Thyroid gland (tissue), 4 donors: ENCODE data around the gene ADPRHL1. TPM values are rescaled to one million over a fixed set of nuclear protein-coding genes. Genes with fewer than 3 reads are reported as not detected.
A peak's percentile ranks its signal among the peaks of the same experiment; 100 is the strongest.
"Not testable (repeated sequence)": the region's sequence is repeated elsewhere in the genome, so short reads cannot be mapped to it uniquely, and the experiment has no call there.

ENCODE experiments used
- DNase-seq, 2 donors: peaks; one replicate each; pipeline ENCODE4 v3.0.0-alpha.2; 2019
- H3K27ac ChIP-seq, 3 donors: fragments of 200-600 bp; sonication (generic); 1 replicate in 2 of 3; 2 replicates in 1 of 3; pipeline ENCODE4 v1.5.1; 2016 to 2019; ENCODE audit warnings: mild to moderate bottlenecking in 1 of 3, moderate library complexity in 1 of 3
- H3K27me3 ChIP-seq: fragments of 200-600 bp; sonication (generic); one replicate; pipeline ENCODE4 v1.5.1; 2019
- H3K36me3 ChIP-seq, 2 donors: fragments of 200-600 bp; sonication (generic); one replicate each; pipeline ENCODE4 v1.5.1; 2016 to 2019
- H3K4me1 ChIP-seq, 2 donors: fragments of 200-600 bp; sonication (generic); one replicate each; pipeline ENCODE4 v1.5.1; 2017 to 2019
- H3K4me3 ChIP-seq, 3 donors: fragments of 200-600 bp; sonication (generic); replicated peaks in 1 of 3; 1 replicate in 2 of 3; 2 replicates in 1 of 3; pipeline ENCODE4 v1.5.1; 2016; ENCODE audit warnings: mild to moderate bottlenecking in 1 of 3
- H3K9me3 ChIP-seq: fragments of 200-600 bp; sonication (generic); one replicate; pipeline ENCODE4 v1.5.1; 2017
- CTCF ChIP-seq, 6 experiments: fragments of 200-600 bp in 3 of 6; fragments of 450-650 bp in 3 of 6; sonication (generic) in 3 of 6; IDR thresholded peaks; one replicate each; pipeline ENCODE4 v1.5.1; 2016 to 2019; ENCODE audit warnings: antibody characterized with exemption in 6 of 6, mild to moderate bottlenecking in 2 of 6, inconsistent platforms in 1 of 6, moderate library complexity in 1 of 6
- POLR2A ChIP-seq, 2 donors: fragments of 450-650 bp; IDR thresholded peaks; one replicate each; pipeline ENCODE4 v1.6.1; 2017; ENCODE audit warnings: antibody characterized with exemption in 2 of 2, mild to moderate bottlenecking in 2 of 2, moderate library complexity in 1 of 2
- WGBS, 2 donors: methylation state at CpG; one replicate each; pipeline ENCODE4 v1.1.5; 2017; 5-methylcytosine and 5-hydroxymethylcytosine counted together
- intact Hi-C: fragments of 100-400 bp; cut with DNase I; formaldehyde crosslinking; loops from one replicate; pipeline ENCODE4 v1.15.1; 2023
- total RNA-seq, 4 donors: library from RNA; depleted of rRNA; stranded (reverse); fragments of >200 nt; gene quantifications; one replicate each; pipeline ENCODE4 v1.2.3, GENCODE V29; 2016

Gene ADPRHL1
- total RNA-seq, 4 donors from 2014 or later, result 0.20 to 2.0 (median 1.0) TPM

DNA sequence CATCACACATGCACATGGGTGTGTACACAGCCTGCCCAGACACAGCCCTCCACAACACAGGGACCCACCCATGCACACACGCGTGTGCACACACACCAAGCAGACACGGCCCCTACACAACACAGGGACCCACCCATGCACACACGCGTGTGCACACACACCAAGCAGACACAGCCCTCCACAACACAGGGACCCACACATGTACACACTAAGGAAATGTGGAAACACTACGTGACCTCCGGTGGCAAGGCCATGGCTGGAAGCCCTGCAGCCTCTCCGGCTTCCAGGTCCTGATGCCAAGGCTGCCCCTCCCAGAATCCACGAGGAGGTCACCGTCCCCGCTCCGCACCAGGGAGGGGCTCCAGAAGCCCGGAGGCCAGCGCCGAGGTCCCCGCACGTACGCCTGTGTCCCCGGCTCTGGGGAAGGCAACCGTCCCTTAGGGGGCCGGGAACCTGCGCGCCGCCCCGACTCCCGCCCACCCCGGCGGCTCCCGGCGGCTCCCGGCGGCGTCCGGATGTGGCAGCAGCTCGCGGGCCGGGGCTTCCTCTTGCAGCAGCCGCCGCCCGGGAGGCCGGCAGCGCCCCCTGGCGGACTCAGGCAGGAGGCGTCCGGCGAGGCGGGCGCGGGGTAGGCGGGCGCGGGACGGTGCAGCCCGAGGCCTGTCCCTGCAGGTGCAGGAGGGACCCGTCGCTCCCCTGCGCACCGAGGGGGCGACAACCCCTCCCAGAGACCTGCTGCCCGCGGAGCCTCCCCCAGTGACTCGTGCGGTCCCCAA, 59.5 kb downstream of the ADPRHL1 start:
- peak in 5 of 6 experiments; percentile 36 to 99 (median 89) for TF ChIP-seq CTCF (IDR thresholded peaks at IDR 0.05)
- no peak for TF ChIP-seq POLR2A (IDR thresholded peaks at IDR 0.05)
- Histone ChIP-seq H3K9me3 (no peaks in the 10 kb centered on the region), H3K36me3 (no peaks in the 10 kb centered on the region), H3K4me1 (peaks cover 0 to 13% of the 10 kb centered on the region in 2 donors), H3K27ac (peak overlapping the region in 1 of 3 donors; percentile 28), H3K27me3 (no peaks in the 10 kb centered on the region), H3K4me3 (peak overlapping the region in 1 of 3 donors; percentile 58)
- peak; percentile 80 to 81 for DNase-seq
- WGBS, 2 donors, result 12 to 27% methylated on average over 9 to 12 of the region's 63 CpGs
- intact Hi-C loops, result loop anchor here (10.0 kb wide), 2 partner anchors 99 to 449 kb away; partner anchors contain the start of gene LAMP1

GRCh38 chr13:113393226-113393562, 60.1 kb downstream of the ADPRHL1 start:
- 89 to 94% methylated on average over 9 to 13 of the region's 13 CpGs for WGBS, 2 donors
- H3K27ac ChIP-seq, result no peak overlapping the region
- H3K9me3 ChIP-seq, result no peaks in the 10 kb centered on the region
- no peak overlapping the region for H3K4me3 ChIP-seq
- no peak for DNase-seq
- H3K27me3 ChIP-seq, result no peaks in the 10 kb centered on the region
- no peaks in the 10 kb centered on the region for H3K36me3 ChIP-seq
- H3K4me1 ChIP-seq, result peaks cover 0 to 13% of the 10 kb centered on the region in 2 donors
- no peak for TF ChIP-seq POLR2A (IDR thresholded peaks at IDR 0.05)
- TF ChIP-seq CTCF (IDR thresholded peaks at IDR 0.05), result no peak
- intact Hi-C loops, result loop anchor here (10.0 kb wide), 2 partner anchors 98 to 448 kb away; partner anchors contain the start of gene LAMP1

DNA sequence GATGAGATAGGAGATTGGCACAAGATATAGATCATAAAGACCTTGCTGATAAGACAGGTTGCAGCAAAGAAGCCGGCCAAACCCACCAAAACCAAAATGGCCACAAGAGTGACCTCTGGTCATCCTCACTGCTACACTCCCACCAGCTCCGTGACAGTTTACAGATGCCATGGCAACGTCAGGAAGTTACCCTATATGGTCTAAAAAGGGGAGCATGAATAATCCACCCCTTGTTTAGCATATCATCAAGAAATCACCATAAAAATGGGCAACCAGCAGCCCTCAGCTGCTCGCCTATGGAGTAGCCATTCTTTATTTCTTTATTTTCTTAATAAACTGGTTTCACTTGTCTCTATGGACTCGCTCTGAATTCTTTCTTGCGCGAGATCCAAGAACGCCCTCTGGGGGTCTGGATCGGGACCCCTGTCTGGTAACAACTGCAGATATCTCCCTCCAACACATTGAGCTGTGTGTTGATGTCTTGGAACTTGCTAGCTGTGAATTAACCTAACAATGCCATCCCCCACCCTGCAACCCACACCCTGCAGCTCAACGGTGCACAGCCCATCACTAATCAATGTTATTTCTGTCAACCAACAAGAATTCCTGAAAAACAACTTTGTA, 62.3 kb downstream of the ADPRHL1 start:
- Histone ChIP-seq H3K36me3 (no peaks in the 10 kb centered on the region), H3K4me1 (peaks cover 0 to 13% of the 10 kb centered on the region in 2 donors), H3K9me3 (no peaks in the 10 kb centered on the region), H3K4me3 (no peak overlapping the region), H3K27me3 (no peaks in the 10 kb centered on the region), H3K27ac (no peak overlapping the region)
- intact Hi-C loops, result loop anchor here (10.0 kb wide), 2 partner anchors 96 to 446 kb away; partner anchors contain the start of gene LAMP1
- no peak for DNase-seq
- 50 to 54% methylated on average over 10 of the region's 10 CpGs for WGBS, 2 donors
- TF ChIP-seq CTCF (IDR thresholded peaks at IDR 0.05), result no peak
- no peak for TF ChIP-seq POLR2A (IDR thresholded peaks at IDR 0.05)

GRCh38 chr13:113389586-113389985, 63.7 kb downstream of the ADPRHL1 start:
- DNase-seq, intact Hi-C loops, H3K9me3 ChIP-seq: not testable (repeated sequence)

DNA sequence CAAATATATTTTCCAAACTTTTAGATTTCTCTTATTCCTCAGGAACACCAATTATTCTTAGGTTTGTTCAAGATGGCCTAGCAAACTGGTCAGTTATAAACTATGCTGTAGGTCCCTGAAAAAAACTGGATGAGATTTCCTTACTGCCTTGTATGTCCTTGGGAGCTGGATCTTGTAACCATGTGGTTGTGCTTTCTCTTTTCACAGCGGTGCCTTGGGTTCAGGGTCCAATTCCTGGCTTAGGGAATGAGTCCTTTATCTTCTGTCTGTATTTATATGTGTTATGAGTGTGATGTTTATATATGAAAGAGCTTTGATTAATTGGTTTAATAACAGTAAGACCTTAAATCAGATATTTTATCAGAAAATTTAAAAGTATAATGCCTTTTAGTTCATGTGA, 65.9 kb downstream of the ADPRHL1 start:
- intact Hi-C loops, result no loop called here
- Histone ChIP-seq H3K4me3 (no peak overlapping the region), H3K27ac (no peak overlapping the region), H3K4me1 (no peaks in the 10 kb centered on the region), H3K9me3 (no peaks in the 10 kb centered on the region), H3K27me3 (no peaks in the 10 kb centered on the region), H3K36me3 (no peaks in the 10 kb centered on the region)
- 95 to 97% methylated on average over 1 of the region's 1 CpG for WGBS, 2 donors
- DNase-seq, result no peak
- TF ChIP-seq CTCF (IDR thresholded peaks at IDR 0.05) (no peak), POLR2A (IDR thresholded peaks at IDR 0.05) (no peak)

More at GRCh38 chr13:113389586-113389985, 63.7 kb downstream of the ADPRHL1 start:
- H3K27ac ChIP-seq, H3K4me3 ChIP-seq, H3K27me3 ChIP-seq, H3K36me3 ChIP-seq: not testable (repeated sequence)
- 95 to 99% methylated on average over 8 of the region's 8 CpGs for WGBS, 2 donors
- H3K4me1 ChIP-seq, result peaks cover 0 to 13% of the 10 kb centered on the region in 2 donors
